GM12891 (cell line): ENCODE measurements around the gene KCNMB4.

Experiments
- DNase-seq: peaks from one replicate; pipeline ENCODE4 v3.0.0; 2011; ENCODE audit warnings: low spot score; ENCODE audit not compliant: insufficient read length
- FAIRE-seq: peaks from 2 replicates; lab custom pipeline; 2011; peaks lifted over from hg19 to GRCh38; lab: Jason Lieb, UNC
- PAX5 ChIP-seq: IDR thresholded peaks from 2 replicates; pipeline ENCODE4 v1.6.1; 2011; ENCODE audit warnings: low read length, moderate library complexity, mild to moderate bottlenecking; ENCODE audit not compliant: insufficient read depth, severe bottlenecking
- POLR2A ChIP-seq: IDR thresholded peaks from 2 replicates; pipeline ENCODE4 v1.6.1; 2011; ENCODE audit warnings: low read depth, low read length, control low read depth
- POLR2AphosphoS5 ChIP-seq: IDR thresholded peaks from 2 replicates; pipeline ENCODE4 v1.6.1; 2011; ENCODE audit warnings: low read depth, low read length, control low read depth
- POU2F2 ChIP-seq: IDR thresholded peaks from 2 replicates; pipeline ENCODE4 v1.6.1; 2011; ENCODE audit warnings: low read depth, mild to moderate bottlenecking, control low read depth, low read length, moderate library complexity
- SPI1 ChIP-seq: IDR thresholded peaks from 2 replicates; pipeline ENCODE4 v1.6.1; 2011; ENCODE audit warnings: low read depth, low read length, control low read depth
- TAF1 ChIP-seq: IDR thresholded peaks from 2 replicates; pipeline ENCODE4 v1.6.1; 2011; ENCODE audit warnings: low read depth, low read length, control low read depth

KCNMB4 gene

DNA sequence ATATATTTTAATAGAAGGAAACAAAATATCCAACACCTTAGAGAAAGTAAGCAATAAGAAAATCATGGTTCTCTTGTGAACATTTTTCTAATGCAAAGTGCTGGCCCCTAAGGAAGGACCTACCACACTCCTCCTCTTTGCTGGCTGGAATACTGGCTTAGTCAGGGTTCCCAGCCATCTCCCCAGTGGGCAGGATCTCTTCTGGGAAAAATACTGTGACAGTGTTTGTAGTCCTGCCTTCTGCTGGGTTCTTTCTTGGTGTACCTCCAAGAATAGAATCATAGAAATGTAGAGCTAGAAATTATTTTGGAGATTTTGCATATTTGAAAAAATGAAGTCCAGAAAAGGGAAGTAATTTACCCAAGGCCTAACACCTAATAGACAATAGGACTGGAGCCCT, 31.9 kb downstream of the KCNMB4 start:
- TF ChIP-seq SPI1 (no peak), POLR2AphosphoS5 (no peak), POU2F2 (no peak), PAX5 (no peak), POLR2A (no peak), TAF1 (no peak)
- FAIRE-seq (no peak), DNase-seq (no peak)

GRCh38 chr12:70398862-70399261, 32.8 kb downstream of the KCNMB4 start:
- FAIRE-seq: no peak

DNA sequence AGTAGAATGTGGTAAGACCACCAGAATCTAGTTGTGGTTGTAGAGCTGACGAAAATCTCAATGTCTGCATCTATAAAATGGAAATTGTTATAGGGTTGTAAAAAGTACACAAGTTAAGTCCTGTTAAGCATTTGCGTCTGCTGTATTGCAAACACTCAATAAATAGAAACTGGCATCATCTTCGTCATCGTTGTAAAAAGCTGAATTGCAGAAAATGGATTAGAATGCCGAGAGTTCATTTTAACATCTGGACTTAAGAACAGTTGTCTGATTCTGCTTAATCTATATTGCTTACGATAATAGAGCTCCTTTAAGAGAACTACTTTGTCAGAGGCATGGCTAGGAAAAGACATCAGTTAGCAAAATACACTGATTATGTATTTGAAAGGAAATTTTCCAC, 33.2 kb downstream of the KCNMB4 start:
- FAIRE-seq (no peak), DNase-seq (no peak)
- TF ChIP-seq SPI1 (no peak), TAF1 (no peak), PAX5 (no peak), POU2F2 (no peak), POLR2AphosphoS5 (no peak), POLR2A (no peak)

More at GRCh38 chr12:70398862-70399261, 32.8 kb downstream of the KCNMB4 start:
- TF ChIP-seq POU2F2: no peak
- DNase-seq: no peak

DNA sequence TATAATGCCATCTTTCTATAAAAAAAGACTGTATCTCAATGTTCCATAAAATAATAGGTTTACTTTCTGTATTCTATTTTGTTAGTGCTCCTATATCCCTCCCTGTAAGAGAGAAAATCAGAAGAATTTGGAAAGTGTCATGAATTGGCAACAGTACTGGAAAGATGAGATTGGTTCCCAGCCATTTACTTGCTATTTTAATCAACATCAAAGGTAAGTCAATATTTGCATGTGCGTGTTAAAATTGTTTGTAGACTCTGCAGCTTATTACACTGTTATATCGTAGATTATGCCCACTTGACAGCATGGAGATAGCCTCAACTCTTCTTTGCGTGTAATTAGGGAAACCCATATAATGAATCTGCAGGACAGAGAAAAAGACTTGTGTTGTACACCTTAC, 34.0 kb downstream of the KCNMB4 start:
- DNase-seq (no peak), FAIRE-seq (no peak)
- no peak for TF ChIP-seq POLR2A
- no peak for TF ChIP-seq SPI1
- TF ChIP-seq PAX5: no peak
- TF ChIP-seq POU2F2: no peak
- TF ChIP-seq TAF1: no peak
- TF ChIP-seq POLR2AphosphoS5: no peak

DNA sequence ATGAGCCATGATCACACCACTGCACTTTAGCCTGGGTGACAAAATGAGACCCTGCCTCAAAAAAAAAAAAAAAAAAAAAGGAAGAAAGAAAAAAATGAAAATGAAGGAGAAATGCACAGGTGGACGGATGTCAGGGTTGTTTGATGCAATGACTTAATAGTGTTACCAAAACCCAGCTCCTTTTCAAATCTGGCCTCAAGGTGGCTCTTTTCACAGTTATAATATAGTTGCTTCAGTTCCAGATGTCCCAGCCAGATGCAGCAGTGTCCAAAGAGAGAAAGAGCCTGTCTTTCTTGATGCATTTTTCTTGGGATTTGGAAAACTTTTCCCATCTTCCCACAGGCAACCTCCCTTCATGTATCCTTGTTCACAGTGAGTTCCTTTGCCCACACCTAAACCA, 36.5 kb downstream of the KCNMB4 start:
- DNase-seq (no peak), FAIRE-seq (no peak)
- TF ChIP-seq POU2F2 (no peak), SPI1 (no peak), POLR2A (no peak), POLR2AphosphoS5 (no peak), PAX5 (no peak), TAF1 (no peak)

GRCh38 chr12:70403826-70404225, 37.7 kb downstream of the KCNMB4 start:
- TF ChIP-seq POLR2AphosphoS5 (no peak), TAF1 (no peak), POU2F2 (no peak), POLR2A (no peak), SPI1 (no peak), PAX5 (no peak)
- no peak for FAIRE-seq
- DNase-seq: no peak

- DNase-seq (no peak), FAIRE-seq (no peak)
- TF ChIP-seq POLR2AphosphoS5 (no peak), TAF1 (no peak), POU2F2 (no peak), POLR2A (no peak), PAX5 (no peak), SPI1 (no peak)
Observed at GRCh38 chr12:70408004-70408790, 42.1 kb downstream of the KCNMB4 start.

GRCh38 chr12:70415987-70416386, 49.9 kb downstream of the KCNMB4 start:
- no peak for FAIRE-seq
- DNase-seq: no peak
- TF ChIP-seq SPI1 (no peak), POLR2A (no peak), POU2F2 (no peak), POLR2AphosphoS5 (no peak), TAF1 (no peak), PAX5 (no peak)

- DNase-seq (no peak), FAIRE-seq (no peak)
- TF ChIP-seq TAF1 (no peak), POLR2AphosphoS5 (no peak), POLR2A (no peak), POU2F2 (no peak), SPI1 (no peak), PAX5 (no peak)
Observed at GRCh38 chr12:70417121-70417520, 51.0 kb downstream of the KCNMB4 start.

- DNase-seq: no peak
- no peak for FAIRE-seq
- TF ChIP-seq POLR2A (no peak), POLR2AphosphoS5 (no peak), TAF1 (no peak), PAX5 (no peak), POU2F2 (no peak), SPI1 (no peak)
Observed at GRCh38 chr12:70418101-70418500, 52.0 kb downstream of the KCNMB4 start.
